Measurements from ENCODE around the gene NAA50.

NAA50 gene

GRCh38 chr3:113695786-113696645 is 50.0 kb downstream of the NAA50 start, which contains the start of gene USF3:
Gene USF3 (minus strand): TSS chr3:113696642. CDS start chr3:113674878, 21,764 bp downstream.
- Histone ChIP-seq H3K4me1 (ENCODE audit: control insufficient read depth, insufficient read depth, low read depth, low read length) (peaks cover 6% of the 10 kb centered on the region), H3K9ac (ENCODE audit: low read length) (peak within 1 kb of the TSS; percentile 91), H3K36me3 (ENCODE audit: control insufficient read depth in 1 of 2, insufficient read depth in 2 of 2, low read depth in 1 of 2, low read length in 2 of 2) (no peaks in the 10 kb centered on the region), H3K23ac (ENCODE audit: low read length in 2 of 2) (peak within 1 kb of the TSS in 1 of 2 experiments; percentile 94), H3K4ac (ENCODE audit: low read depth in 1 of 2, low read length in 2 of 2) (peak within 1 kb of the TSS; percentile 95 to 98), H2AK5ac (ENCODE audit: low read length, severe bottlenecking) (peak within 1 kb of the TSS; percentile 77), H3K27me3 (ENCODE audit: control insufficient read depth in 1 of 2, insufficient read depth in 1 of 2, low read length in 2 of 2) (no peaks in the 10 kb centered on the region), H3K9me3 (ENCODE audit: control insufficient read depth, low read length) (no peaks in the 10 kb centered on the region), H2BK120ac (ENCODE audit: low read depth, low read length) (peak within 1 kb of the TSS; percentile 95), H2BK5ac (ENCODE audit: low read depth, low read length, poor library complexity, severe bottlenecking) (peak within 1 kb of the TSS; percentile 96), H3K18ac (ENCODE audit: low read depth in 1 of 2, low read length in 2 of 2) (peak within 1 kb of the TSS; percentile 98 to 100), H3K14ac (ENCODE audit: low read length in 2 of 2) (peak within 1 kb of the TSS; percentile 86 to 99), H2BK12ac (ENCODE audit: low read length in 2 of 2) (peak within 1 kb of the TSS; percentile 28 to 39), H4K91ac (ENCODE audit: low read length) (peak within 1 kb of the TSS; percentile 98), H3K79me1 (replicated peaks; ENCODE audit: low read length, poor library complexity, severe bottlenecking) (peaks cover 31% of the 10 kb centered on the region), H4K8ac (ENCODE audit: low read length) (peak within 1 kb of the TSS; percentile 96), H3K27ac (ENCODE audit: low read length, poor library complexity, severe bottlenecking) (peak within 1 kb of the TSS; percentile 91), H2AFZ (ENCODE audit: low read depth, low read length) (peak within 1 kb of the TSS; percentile 94), H3K4me2 (ENCODE audit: low read length, poor library complexity, severe bottlenecking) (peak within 1 kb of the TSS; percentile 97), H3K4me3 (ENCODE audit: insufficient read depth in 1 of 2, low read depth in 1 of 2, low read length in 2 of 2) (peak within 1 kb of the TSS; percentile 93 to 99), H2BK15ac (ENCODE audit: low read depth, poor library complexity, severe bottlenecking) (peak within 1 kb of the TSS; percentile 100)
- DNase-seq = peak; percentile 65
- WGBS = 8% methylated on average over 25 of the region's 75 CpGs

- Histone ChIP-seq H4K91ac (ENCODE audit: low read length) (no peak overlapping the region), H4K8ac (ENCODE audit: low read length) (no peak overlapping the region), H3K4me1 (ENCODE audit: control insufficient read depth, insufficient read depth, low read depth, low read length) (peaks cover 6% of the 10 kb centered on the region), H3K27me3 (ENCODE audit: control insufficient read depth in 1 of 2, insufficient read depth in 1 of 2, low read length in 2 of 2) (no peaks in the 10 kb centered on the region), H2BK5ac (ENCODE audit: low read depth, low read length, poor library complexity, severe bottlenecking) (no peak overlapping the region), H2BK15ac (ENCODE audit: low read depth, poor library complexity, severe bottlenecking) (no peak overlapping the region), H3K4ac (ENCODE audit: low read depth in 1 of 2, low read length in 2 of 2) (no peak overlapping the region), H2AK5ac (ENCODE audit: low read length, severe bottlenecking) (no peak overlapping the region), H3K79me1 (replicated peaks; ENCODE audit: low read length, poor library complexity, severe bottlenecking) (peaks cover 35% of the 10 kb centered on the region), H3K23ac (ENCODE audit: low read length in 2 of 2) (no peak overlapping the region), H3K36me3 (ENCODE audit: control insufficient read depth in 1 of 2, insufficient read depth in 2 of 2, low read depth in 1 of 2, low read length in 2 of 2) (no peaks in the 10 kb centered on the region), H3K9me3 (ENCODE audit: control insufficient read depth, low read length) (no peaks in the 10 kb centered on the region), H3K9ac (ENCODE audit: low read length) (peak overlapping the region; percentile 88), H3K4me2 (ENCODE audit: low read length, poor library complexity, severe bottlenecking) (peak overlapping the region; percentile 83), H3K18ac (ENCODE audit: low read depth in 1 of 2, low read length in 2 of 2) (no peak overlapping the region), H3K4me3 (ENCODE audit: insufficient read depth in 1 of 2, low read depth in 1 of 2, low read length in 2 of 2) (peak overlapping the region in 1 of 2 experiments; percentile 93), H2BK12ac (ENCODE audit: low read length in 2 of 2) (no peak overlapping the region), H3K14ac (ENCODE audit: low read length in 2 of 2) (no peak overlapping the region), H2BK120ac (ENCODE audit: low read depth, low read length) (no peak overlapping the region), H3K27ac (ENCODE audit: low read length, poor library complexity, severe bottlenecking) (peak overlapping the region; percentile 59), H2AFZ (ENCODE audit: low read depth, low read length) (no peak overlapping the region)
- DNase-seq = no peak
- 84% methylated on average over 5 of the region's 8 CpGs for WGBS
Observed at GRCh38 chr3:113695431-113695785, 50.6 kb downstream of the NAA50 start.

GRCh38 chr3:113690482-113690881 is 55.6 kb downstream of the NAA50 start:
- H2AK5ac ChIP-seq (ENCODE audit: low read length, severe bottlenecking) = no peak overlapping the region
- no peak overlapping the region for H2BK5ac ChIP-seq (ENCODE audit: low read depth, low read length, poor library complexity, severe bottlenecking)
- H3K27me3 ChIP-seq (ENCODE audit: control insufficient read depth in 1 of 2, insufficient read depth in 1 of 2, low read length in 2 of 2) = no peaks in the 10 kb centered on the region
- no peak overlapping the region for H3K14ac ChIP-seq (ENCODE audit: low read length in 2 of 2)
- peaks cover 11% of the 10 kb centered on the region for H3K4me1 ChIP-seq (ENCODE audit: control insufficient read depth, insufficient read depth, low read depth, low read length)
- no peaks in the 10 kb centered on the region for H3K36me3 ChIP-seq (ENCODE audit: control insufficient read depth in 1 of 2, insufficient read depth in 2 of 2, low read depth in 1 of 2, low read length in 2 of 2)
- no peak overlapping the region for H2BK15ac ChIP-seq (ENCODE audit: low read depth, poor library complexity, severe bottlenecking)
- H3K27ac ChIP-seq (ENCODE audit: low read length, poor library complexity, severe bottlenecking) = no peak overlapping the region
- DNase-seq = no peak
- no peak overlapping the region for H3K18ac ChIP-seq (ENCODE audit: low read depth in 1 of 2, low read length in 2 of 2)
- no peak overlapping the region for H4K91ac ChIP-seq (ENCODE audit: low read length)
- H3K4me2 ChIP-seq (ENCODE audit: low read length, poor library complexity, severe bottlenecking) = no peak overlapping the region
- H2BK12ac ChIP-seq (ENCODE audit: low read length in 2 of 2) = no peak overlapping the region
- peaks cover 41% of the 10 kb centered on the region for H3K79me1 ChIP-seq (replicated peaks; ENCODE audit: low read length, poor library complexity, severe bottlenecking)
- no peak overlapping the region for H3K9ac ChIP-seq (ENCODE audit: low read length)
- H2AFZ ChIP-seq (ENCODE audit: low read depth, low read length) = no peak overlapping the region
- H3K9me3 ChIP-seq (ENCODE audit: control insufficient read depth, low read length) = no peaks in the 10 kb centered on the region
- WGBS = 98% methylated on average over 3 of the region's 3 CpGs
- H3K4me3 ChIP-seq (ENCODE audit: insufficient read depth in 1 of 2, low read depth in 1 of 2, low read length in 2 of 2) = no peak overlapping the region
- H3K4ac ChIP-seq (ENCODE audit: low read depth in 1 of 2, low read length in 2 of 2) = no peak overlapping the region
- no peak overlapping the region for H4K8ac ChIP-seq (ENCODE audit: low read length)
- no peak overlapping the region for H3K23ac ChIP-seq (ENCODE audit: low read length in 2 of 2)
- H2BK120ac ChIP-seq (ENCODE audit: low read depth, low read length) = no peak overlapping the region

GRCh38 chr3:113685956-113686721 is 59.9 kb downstream of the NAA50 start:
- Histone ChIP-seq H3K4me2 (ENCODE audit: low read length, poor library complexity, severe bottlenecking) (no peak overlapping the region), H3K14ac (ENCODE audit: low read length in 2 of 2) (peak overlapping the region in 1 of 2 experiments; percentile 87), H3K27me3 (ENCODE audit: control insufficient read depth in 1 of 2, insufficient read depth in 1 of 2, low read length in 2 of 2) (no peaks in the 10 kb centered on the region), H2BK5ac (ENCODE audit: low read depth, low read length, poor library complexity, severe bottlenecking) (peak overlapping the region; percentile 68), H2AFZ (ENCODE audit: low read depth, low read length) (no peak overlapping the region), H3K4me1 (ENCODE audit: control insufficient read depth, insufficient read depth, low read depth, low read length) (peaks cover 9% of the 10 kb centered on the region), H3K23ac (ENCODE audit: low read length in 2 of 2) (no peak overlapping the region), H3K9ac (ENCODE audit: low read length) (peak overlapping the region; percentile 38), H3K18ac (ENCODE audit: low read depth in 1 of 2, low read length in 2 of 2) (peak overlapping the region; percentile 28 to 85), H4K8ac (ENCODE audit: low read length) (no peak overlapping the region), H2BK15ac (ENCODE audit: low read depth, poor library complexity, severe bottlenecking) (no peak overlapping the region), H2AK5ac (ENCODE audit: low read length, severe bottlenecking) (peak overlapping the region; percentile 76), H3K36me3 (ENCODE audit: control insufficient read depth in 1 of 2, insufficient read depth in 2 of 2, low read depth in 1 of 2, low read length in 2 of 2) (no peaks in the 10 kb centered on the region), H3K79me1 (replicated peaks; ENCODE audit: low read length, poor library complexity, severe bottlenecking) (peaks cover 26% of the 10 kb centered on the region), H4K91ac (ENCODE audit: low read length) (no peak overlapping the region), H3K27ac (ENCODE audit: low read length, poor library complexity, severe bottlenecking) (peak overlapping the region; percentile 58), H2BK12ac (ENCODE audit: low read length in 2 of 2) (peak overlapping the region in 1 of 2 experiments; percentile 75), H3K9me3 (ENCODE audit: control insufficient read depth, low read length) (no peaks in the 10 kb centered on the region), H3K4ac (ENCODE audit: low read depth in 1 of 2, low read length in 2 of 2) (no peak overlapping the region), H2BK120ac (ENCODE audit: low read depth, low read length) (no peak overlapping the region), H3K4me3 (ENCODE audit: insufficient read depth in 1 of 2, low read depth in 1 of 2, low read length in 2 of 2) (peak overlapping the region in 1 of 2 experiments; percentile 4)
- DNase-seq = peak; percentile 74
- 94% methylated on average over 1 of the region's 2 CpGs for WGBS
